Measurements from ENCODE around the gene BHLHE40. TPM values are rescaled to one million over a fixed set of nuclear protein-coding genes. Genes with fewer than 3 reads are reported as not detected.
A peak's percentile ranks its signal among the peaks of the same experiment; 100 is the strongest.

BHLHE40 gene
- total and polyA plus RNA-seq, 7 experiments from 2014 or later, result 0.82 to 383 (median 4.3) TPM

DNA sequence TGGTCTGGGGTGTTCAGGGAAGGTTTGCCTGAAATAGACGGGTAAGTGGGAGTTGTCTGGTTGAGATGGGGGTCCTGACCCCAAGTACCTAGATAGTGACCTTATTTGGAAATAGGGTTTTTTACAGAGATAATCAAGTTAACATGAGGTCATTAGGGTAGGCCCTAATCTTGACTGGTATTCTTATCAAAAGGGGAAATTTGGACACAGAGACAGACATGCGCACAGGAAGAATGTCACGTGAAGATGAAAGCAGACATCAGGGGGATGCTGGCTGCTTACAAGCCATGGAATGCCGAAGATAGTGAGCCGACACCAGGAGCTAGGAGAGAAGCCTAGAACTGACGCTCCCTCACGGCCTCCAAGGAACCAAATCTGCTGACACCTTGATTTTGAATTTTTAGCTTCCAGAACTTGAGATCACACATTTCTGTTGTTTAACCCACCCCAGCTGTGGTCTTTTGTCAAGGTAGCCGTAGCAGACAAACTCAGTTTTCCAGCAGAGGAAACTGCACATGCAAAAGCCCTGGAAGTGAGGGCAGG, 17.1 kb downstream of the BHLHE40 start:
- H3K4me3 ChIP-seq (ENCODE audit: low read length), result no peak overlapping the region
- intact Hi-C loops (cut with micrococcal nuclease), result loop anchor here in 1 of 2 donors (1.0 kb wide), 1 partner anchor 8 kb away; no protein-coding TSS in a partner anchor
- peak overlapping the region in 2 of 9 donors; percentile 25 to 42 for H3K27ac Mint-ChIP-seq
- ATAC-seq (peak; percentile 59), DNase-seq (no peak)
- no peaks in the 10 kb centered on the region for H3K9me3 ChIP-seq (ENCODE audit: control insufficient read depth in 2 of 3, low read length in 3 of 3)
- H3K27ac ChIP-seq (ENCODE audit: low read depth, low read length), result no peak overlapping the region
- H3K4me1 Mint-ChIP-seq, result peaks cover 0 to 52% (median 0%) of the 10 kb centered on the region in 7 donors
- ChIA-PET POLR2A (no interaction called here), CTCF (interaction anchor here (0.6 kb wide), 1 partner anchor 163 kb away, joined by 3 read pairs; no protein-coding TSS in a partner anchor)
- H3K36me3 ChIP-seq (ENCODE audit: control insufficient read depth in 2 of 3, insufficient read depth in 3 of 3, low read length in 3 of 3), result no peaks in the 10 kb centered on the region
- H3K4me3 Mint-ChIP-seq, result no peak overlapping the region
- no peaks in the 10 kb centered on the region for H3K27me3 ChIP-seq (ENCODE audit: control insufficient read depth in 2 of 2, insufficient read depth in 2 of 2, low read length in 2 of 2)
- H3K9me3 Mint-ChIP-seq, result no peaks in the 10 kb centered on the region
- no peaks in the 10 kb centered on the region for H3K27me3 Mint-ChIP-seq
- no peaks in the 10 kb centered on the region for H3K36me3 Mint-ChIP-seq
- H3K4me1 ChIP-seq (ENCODE audit: control insufficient read depth in 2 of 2, insufficient read depth in 2 of 2, low read length in 2 of 2), result no peaks in the 10 kb centered on the region

DNA sequence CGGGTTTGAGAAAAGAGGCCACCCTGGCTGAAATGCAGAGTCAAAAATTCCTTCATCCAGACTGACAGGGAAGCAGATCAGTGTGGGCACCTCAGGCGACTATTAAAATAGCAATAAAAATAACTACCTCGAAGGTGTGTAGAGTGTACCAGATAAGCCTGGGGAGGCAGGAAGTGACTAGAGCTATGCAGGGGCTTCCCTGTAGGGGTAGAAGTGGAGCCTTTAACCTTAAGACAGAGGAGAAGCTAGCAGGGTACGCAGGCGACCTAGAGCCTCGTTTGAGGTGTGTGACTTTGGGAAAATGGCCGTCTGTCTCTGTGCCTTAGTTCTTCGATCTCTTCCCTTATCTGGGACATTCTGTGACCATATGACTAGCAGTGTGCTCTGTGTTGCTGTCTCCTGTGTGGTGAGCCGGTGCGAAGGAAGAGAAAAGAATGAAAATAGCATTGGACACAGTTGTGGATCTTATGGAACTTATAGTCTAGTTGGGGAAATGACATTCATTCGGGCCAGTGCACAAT, 17.6 kb downstream of the BHLHE40 start:
- no peak overlapping the region for H3K4me3 Mint-ChIP-seq
- H3K36me3 Mint-ChIP-seq, result no peaks in the 10 kb centered on the region
- Histone ChIP-seq H3K9me3 (ENCODE audit: control insufficient read depth in 2 of 3, low read length in 3 of 3) (no peaks in the 10 kb centered on the region), H3K27me3 (ENCODE audit: control insufficient read depth in 2 of 2, insufficient read depth in 2 of 2, low read length in 2 of 2) (no peaks in the 10 kb centered on the region), H3K36me3 (ENCODE audit: control insufficient read depth in 2 of 3, insufficient read depth in 3 of 3, low read length in 3 of 3) (no peaks in the 10 kb centered on the region), H3K27ac (ENCODE audit: low read depth, low read length) (no peak overlapping the region), H3K4me1 (ENCODE audit: control insufficient read depth in 2 of 2, insufficient read depth in 2 of 2, low read length in 2 of 2) (peaks cover 0 to 2% of the 10 kb centered on the region in 2 donors), H3K4me3 (ENCODE audit: low read length) (no peak overlapping the region)
- H3K27me3 Mint-ChIP-seq, result no peaks in the 10 kb centered on the region
- CTCF ChIA-PET, result interaction anchor here (0.6 kb wide), 1 partner anchor 163 kb away, joined by 3 read pairs; no protein-coding TSS in a partner anchor
- intact Hi-C loops (cut with micrococcal nuclease), result loop anchor here in 1 of 2 donors (1.0 kb wide), 1 partner anchor 9 kb away; no protein-coding TSS in a partner anchor
- H3K4me1 Mint-ChIP-seq, result peaks cover 0 to 58% (median 0%) of the 10 kb centered on the region in 7 donors
- DNase-seq (peak in 1 of 9 donors; percentile 18), ATAC-seq (peak; percentile 40)
- H3K27ac Mint-ChIP-seq, result no peak overlapping the region
- H3K9me3 Mint-ChIP-seq, result no peaks in the 10 kb centered on the region
- POLR2A ChIA-PET, result no interaction called here

DNA sequence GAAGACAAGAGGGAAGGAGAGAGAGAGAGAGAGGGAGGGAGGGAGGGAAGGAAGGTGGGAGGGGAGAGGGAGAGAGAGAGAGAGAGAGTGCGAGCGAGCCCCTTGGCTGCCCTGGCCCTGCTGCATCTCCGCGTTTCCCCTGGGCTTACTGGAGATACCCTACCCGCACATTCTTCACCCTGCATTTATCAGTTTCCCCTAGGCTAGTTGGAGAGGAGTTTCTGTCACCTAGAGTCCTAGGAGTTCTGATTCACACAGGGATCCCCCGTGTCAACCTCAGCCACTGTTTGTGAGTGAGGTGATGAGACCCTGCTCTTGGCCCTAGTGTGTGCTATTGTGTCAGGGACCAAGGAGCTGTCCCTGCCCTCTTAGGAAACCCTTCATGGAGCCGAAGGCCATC, 18.7 kb downstream of the BHLHE40 start:
- Mint-ChIP-seq H3K9me3 (no peaks in the 10 kb centered on the region), H3K27ac (peak overlapping the region in 1 of 9 donors; percentile 45), H3K27me3 (no peaks in the 10 kb centered on the region), H3K4me3 (no peak overlapping the region), H3K36me3 (no peaks in the 10 kb centered on the region), H3K4me1 (peaks cover 0 to 65% (median 0%) of the 10 kb centered on the region in 7 donors)
- ChIA-PET POLR2A (no interaction called here), CTCF (no interaction called here)
- ATAC-seq (no peak), DNase-seq (no peak)
- H3K4me3 ChIP-seq (ENCODE audit: low read length), result no peak overlapping the region
- peaks cover 0 to 7% of the 10 kb centered on the region in 2 donors for H3K4me1 ChIP-seq (ENCODE audit: control insufficient read depth in 2 of 2, insufficient read depth in 2 of 2, low read length in 2 of 2)
- no peak overlapping the region for H3K27ac ChIP-seq (ENCODE audit: low read depth, low read length)
- no peaks in the 10 kb centered on the region for H3K27me3 ChIP-seq (ENCODE audit: control insufficient read depth in 2 of 2, insufficient read depth in 2 of 2, low read length in 2 of 2)
- H3K9me3 ChIP-seq (ENCODE audit: control insufficient read depth in 2 of 3, low read length in 3 of 3), result no peaks in the 10 kb centered on the region
- no peaks in the 10 kb centered on the region for H3K36me3 ChIP-seq (ENCODE audit: control insufficient read depth in 2 of 3, insufficient read depth in 3 of 3, low read length in 3 of 3)
- intact Hi-C loops (cut with micrococcal nuclease), result no loop called here

DNA sequence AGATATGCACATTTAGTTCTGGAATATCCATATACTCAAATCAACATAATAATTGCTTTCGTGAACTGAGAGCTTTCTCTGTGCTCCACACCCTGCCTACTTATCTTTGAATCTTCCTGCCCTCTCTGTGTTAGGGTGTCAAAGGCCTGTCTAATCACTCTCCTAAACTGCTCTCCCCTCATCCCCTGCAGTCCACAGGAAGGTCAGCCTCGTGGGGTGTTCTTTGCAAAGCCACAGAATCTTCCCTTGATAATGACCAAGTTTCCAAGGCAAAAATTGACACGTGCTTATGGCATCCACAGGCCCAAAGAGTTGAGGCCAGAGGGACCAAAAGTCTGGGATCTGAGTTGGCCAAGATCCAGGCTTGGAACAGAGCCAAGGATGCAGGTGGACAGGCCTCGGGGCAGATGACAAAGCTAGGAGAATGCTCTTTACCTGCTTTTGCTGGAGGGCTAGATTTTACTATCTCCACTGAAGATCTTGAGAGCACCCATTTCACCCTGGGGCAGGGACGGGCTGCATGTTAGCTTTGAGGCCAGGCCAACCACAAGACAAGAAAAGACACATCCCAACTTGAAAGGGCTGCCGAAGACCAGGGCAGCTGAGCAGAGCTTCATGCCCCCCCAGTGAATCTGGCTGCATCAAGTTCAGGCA, 20.4 kb downstream of the BHLHE40 start:
- Histone ChIP-seq H3K36me3 (ENCODE audit: control insufficient read depth in 2 of 3, insufficient read depth in 3 of 3, low read length in 3 of 3) (no peaks in the 10 kb centered on the region), H3K4me1 (ENCODE audit: control insufficient read depth in 2 of 2, insufficient read depth in 2 of 2, low read length in 2 of 2) (peaks cover 0 to 7% of the 10 kb centered on the region in 2 donors), H3K27ac (ENCODE audit: low read depth, low read length) (no peak overlapping the region), H3K4me3 (ENCODE audit: low read length) (no peak overlapping the region), H3K27me3 (ENCODE audit: control insufficient read depth in 2 of 2, insufficient read depth in 2 of 2, low read length in 2 of 2) (no peaks in the 10 kb centered on the region), H3K9me3 (ENCODE audit: control insufficient read depth in 2 of 3, low read length in 3 of 3) (no peaks in the 10 kb centered on the region)
- peak overlapping the region in 1 of 10 donors; percentile 18 for H3K4me3 Mint-ChIP-seq
- ChIA-PET CTCF (interaction anchor here (0.9 kb wide), 1 partner anchor 19 kb away, joined by 5 read pairs; no protein-coding TSS in a partner anchor), POLR2A (interaction anchor here (0.5 kb wide), 1 partner anchor 38 kb away, joined by 4 read pairs; no protein-coding TSS in a partner anchor)
- H3K27ac Mint-ChIP-seq, result peak overlapping the region in 2 of 9 donors; percentile 5 to 29
- no peaks in the 10 kb centered on the region for H3K36me3 Mint-ChIP-seq
- no peak for DNase-seq
- peaks cover 0 to 61% (median 0%) of the 10 kb centered on the region in 7 donors for H3K4me1 Mint-ChIP-seq
- no peak for ATAC-seq
- H3K9me3 Mint-ChIP-seq, result no peaks in the 10 kb centered on the region
- intact Hi-C loops (cut with micrococcal nuclease), result no loop called here
- no peaks in the 10 kb centered on the region for H3K27me3 Mint-ChIP-seq

DNA sequence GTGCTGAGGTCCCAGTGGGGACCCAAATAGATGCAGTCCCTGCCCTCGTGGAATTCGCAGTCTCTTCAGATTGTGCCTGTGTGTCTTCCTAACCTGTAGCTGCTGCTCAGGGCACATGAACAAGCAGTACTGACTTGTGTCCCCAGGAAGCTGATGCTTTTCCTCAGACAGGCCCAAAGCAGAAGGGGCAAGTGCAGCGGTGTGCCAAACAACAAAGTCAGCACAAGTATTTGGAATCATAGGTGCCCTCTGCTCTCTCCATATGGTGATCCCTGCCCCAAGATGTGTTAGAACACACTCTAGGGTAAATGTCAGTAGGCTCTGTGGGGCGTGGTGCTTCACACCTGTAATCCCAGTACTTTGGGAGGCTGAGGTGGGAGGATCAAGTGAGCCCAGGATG, 21.9 kb downstream of the BHLHE40 start:
- DNase-seq (no peak), ATAC-seq (no peak)
- H3K4me3 Mint-ChIP-seq, result no peak overlapping the region
- no peaks in the 10 kb centered on the region for H3K36me3 ChIP-seq (ENCODE audit: control insufficient read depth in 2 of 3, insufficient read depth in 3 of 3, low read length in 3 of 3)
- H3K27ac ChIP-seq (ENCODE audit: low read depth, low read length), result no peak overlapping the region
- H3K4me1 ChIP-seq (ENCODE audit: control insufficient read depth in 2 of 2, insufficient read depth in 2 of 2, low read length in 2 of 2), result peaks cover 0 to 8% of the 10 kb centered on the region in 2 donors
- no peaks in the 10 kb centered on the region for H3K27me3 Mint-ChIP-seq
- peaks cover 0 to 63% (median 0%) of the 10 kb centered on the region in 7 donors for H3K4me1 Mint-ChIP-seq
- CTCF ChIA-PET, result interaction anchor here (1.3 kb wide), 1 partner anchor 289 kb away, joined by 4 read pairs; no protein-coding TSS in a partner anchor
- intact Hi-C loops (cut with micrococcal nuclease), result no loop called here
- POLR2A ChIA-PET, result no interaction called here
- H3K4me3 ChIP-seq (ENCODE audit: low read length), result no peak overlapping the region
- peak overlapping the region in 1 of 9 donors; percentile 60 for H3K27ac Mint-ChIP-seq
- no peaks in the 10 kb centered on the region for H3K9me3 Mint-ChIP-seq
- H3K9me3 ChIP-seq (ENCODE audit: control insufficient read depth in 2 of 3, low read length in 3 of 3), result no peaks in the 10 kb centered on the region
- H3K27me3 ChIP-seq (ENCODE audit: control insufficient read depth in 2 of 2, insufficient read depth in 2 of 2, low read length in 2 of 2), result no peaks in the 10 kb centered on the region
- H3K36me3 Mint-ChIP-seq, result no peaks in the 10 kb centered on the region

DNA sequence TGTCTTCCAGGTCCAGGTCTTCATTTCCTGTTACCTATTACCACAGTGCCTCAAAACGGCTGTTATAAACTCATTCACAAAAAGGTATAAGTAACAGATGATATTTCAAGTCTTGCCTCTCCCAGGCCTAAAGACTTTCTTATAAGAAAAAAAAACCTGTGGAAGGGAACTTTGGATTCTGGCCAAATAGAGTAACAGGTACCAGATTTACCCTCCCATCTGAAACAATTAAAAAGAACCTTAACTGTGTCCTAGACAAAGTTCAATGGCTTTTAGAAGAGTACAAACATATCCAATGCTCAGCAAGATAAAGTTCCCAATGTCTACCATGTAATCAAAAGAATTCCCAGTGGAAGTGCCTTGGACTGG, 22.6 kb downstream of the BHLHE40 start:
- peak overlapping the region in 2 of 9 donors; percentile 34 to 86 for H3K27ac Mint-ChIP-seq
- intact Hi-C loops (cut with micrococcal nuclease), result no loop called here

More for the DNA sequence above, 22.6 kb downstream of the BHLHE40 start:
- H3K4me1 ChIP-seq (ENCODE audit: control insufficient read depth in 2 of 2, insufficient read depth in 2 of 2, low read length in 2 of 2), result peaks cover 0 to 14% of the 10 kb centered on the region in 2 donors
- no peak overlapping the region for H3K27ac ChIP-seq (ENCODE audit: low read depth, low read length)
- DNase-seq (no peak), ATAC-seq (no peak)
- peaks cover 0 to 67% (median 0%) of the 10 kb centered on the region in 7 donors for H3K4me1 Mint-ChIP-seq
- H3K4me3 ChIP-seq (ENCODE audit: low read length), result no peak overlapping the region
- no peaks in the 10 kb centered on the region for H3K9me3 ChIP-seq (ENCODE audit: control insufficient read depth in 2 of 3, low read length in 3 of 3)
- H3K27me3 Mint-ChIP-seq, result no peaks in the 10 kb centered on the region
- ChIA-PET CTCF (interaction anchor here (1.3 kb wide), 1 partner anchor 290 kb away, joined by 4 read pairs; no protein-coding TSS in a partner anchor), POLR2A (no interaction called here)
- no peaks in the 10 kb centered on the region for H3K36me3 ChIP-seq (ENCODE audit: control insufficient read depth in 2 of 3, insufficient read depth in 3 of 3, low read length in 3 of 3)
- no peaks in the 10 kb centered on the region for H3K27me3 ChIP-seq (ENCODE audit: control insufficient read depth in 2 of 2, insufficient read depth in 2 of 2, low read length in 2 of 2)
- no peak overlapping the region for H3K4me3 Mint-ChIP-seq
- no peaks in the 10 kb centered on the region for H3K9me3 Mint-ChIP-seq
- H3K36me3 Mint-ChIP-seq, result peaks cover 0 to 2% (median 0%) of the 10 kb centered on the region in 5 donors
